ENCODE data around the gene BAK1. TPM values are rescaled to one million over a fixed set of nuclear protein-coding genes. Genes with fewer than 3 reads are reported as not detected.

Gene BAK1
- total RNA-seq, 1 experiment from 2014 or later, result 18.9 TPM

- Histone ChIP-seq H3K9me2 (ENCODE audit: insufficient read depth) (no peaks in the 10 kb centered on the region), H3K4me2 (ENCODE audit: low read length) (no peak overlapping the region), H3K9me3 (ENCODE audit: control insufficient read depth in 1 of 2, insufficient read depth in 1 of 2, low read depth in 1 of 2, low read length in 2 of 2) (no peaks in the 10 kb centered on the region), H3K79me2 (ENCODE audit: insufficient read depth, low read length) (peaks cover 28% of the 10 kb centered on the region), H3K27me3 (ENCODE audit: insufficient read depth, low read length) (no peaks in the 10 kb centered on the region), H3K36me3 (ENCODE audit: control insufficient read depth in 1 of 2, insufficient read depth in 2 of 2, low read length in 2 of 2) (peaks cover 2 to 8% of the 10 kb centered on the region in 2 experiments; a peak in 3 of 4 replicates), H3K4me3 (replicated peaks in 1 of 2; ENCODE audit: low read depth in 1 of 2, low read length in 2 of 2) (no peak overlapping the region), H3K9ac (ENCODE audit: low read length) (no peak overlapping the region), H3K27ac (ENCODE audit: low read depth, low read length) (no peak overlapping the region), H2AFZ (ENCODE audit: low read depth, low read length, poor library complexity, severe bottlenecking) (no peak overlapping the region), H3K4me1 (ENCODE audit: control insufficient read depth in 1 of 2, insufficient read depth in 2 of 2, low read length in 2 of 2) (peaks cover 16 to 47% of the 10 kb centered on the region in 2 experiments; a peak in 3 of 4 replicates), H4K20me1 (ENCODE audit: insufficient read depth) (no peaks in the 10 kb centered on the region)
- no TSS peak for BruUV-seq (replicated peaks)
- CTCF ChIA-PET, result interaction anchor here (0.6 to 3.1 kb wide), 2 partner anchors 9 to 25 kb away, joined by 4 to 13 read pairs; no protein-coding TSS in a partner anchor
- POLR2A ChIA-PET, result interaction anchor here (0.9 kb wide), 1 partner anchor 27 kb away, joined by 3 read pairs; no protein-coding TSS in a partner anchor
- ATAC-seq (no peak), DNase-seq (ENCODE audit: low read depth, low spot score) (no peak)
- intact Hi-C loops (cut with micrococcal nuclease), result loop anchor here (10.0 kb wide), 2 partner anchors 454 to 574 kb away; no protein-coding TSS in a partner anchor
- RAD21 ChIA-PET (ENCODE audit: low non-redundant PET in 1 of 2, low total read pairs in 2 of 2, uncharacterized antibody in 2 of 2, unreplicated experiment in 2 of 2), result no interaction called here
- TF ChIP-seq EGR1 (IDR thresholded peaks at IDR 0.05; ENCODE audit: low read depth), result no peak
- no peak for TF ChIP-seq POLR2AphosphoS5 (IDR thresholded peaks at IDR 0.05; ENCODE audit: low read depth, low read length)
- no peak for TF ChIP-seq ELF1 (IDR thresholded peaks at IDR 0.05; ENCODE audit: borderline replicate concordance, low read depth)
- TF ChIP-seq MAX (IDR thresholded peaks at IDR 0.05), result no peak
- no peak for TF ChIP-seq SP1 (IDR thresholded peaks at IDR 0.05; ENCODE audit: low read depth)
- TF ChIP-seq RAD21 (IDR thresholded peaks at IDR 0.05; ENCODE audit: low read depth), result no peak
- no peak for TF ChIP-seq TCF7L2 (IDR thresholded peaks at IDR 0.05; ENCODE audit: borderline replicate concordance, extremely low read depth, insufficient read depth, insufficient read length)
- TF ChIP-seq CBX3 (IDR thresholded peaks at IDR 0.05; ENCODE audit: low read depth), result no peak
- TF ChIP-seq ZNF274 (IDR thresholded peaks at IDR 0.05; ENCODE audit: low read depth, low read length), result no peak
- TF ChIP-seq, protein P1, sequence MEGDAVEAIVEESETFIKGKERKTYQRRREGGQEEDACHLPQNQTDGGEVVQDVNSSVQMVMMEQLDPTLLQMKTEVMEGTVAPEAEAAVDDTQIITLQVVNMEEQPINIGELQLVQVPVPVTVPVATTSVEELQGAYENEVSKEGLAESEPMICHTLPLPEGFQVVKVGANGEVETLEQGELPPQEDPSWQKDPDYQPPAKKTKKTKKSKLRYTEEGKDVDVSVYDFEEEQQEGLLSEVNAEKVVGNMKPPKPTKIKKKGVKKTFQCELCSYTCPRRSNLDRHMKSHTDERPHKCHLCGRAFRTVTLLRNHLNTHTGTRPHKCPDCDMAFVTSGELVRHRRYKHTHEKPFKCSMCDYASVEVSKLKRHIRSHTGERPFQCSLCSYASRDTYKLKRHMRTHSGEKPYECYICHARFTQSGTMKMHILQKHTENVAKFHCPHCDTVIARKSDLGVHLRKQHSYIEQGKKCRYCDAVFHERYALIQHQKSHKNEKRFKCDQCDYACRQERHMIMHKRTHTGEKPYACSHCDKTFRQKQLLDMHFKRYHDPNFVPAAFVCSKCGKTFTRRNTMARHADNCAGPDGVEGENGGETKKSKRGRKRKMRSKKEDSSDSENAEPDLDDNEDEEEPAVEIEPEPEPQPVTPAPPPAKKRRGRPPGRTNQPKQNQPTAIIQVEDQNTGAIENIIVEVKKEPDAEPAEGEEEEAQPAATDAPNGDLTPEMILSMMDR (IDR thresholded peaks at IDR 0.05 in 2 of 3, conservative IDR thresholded peaks at IDR 0.05 in 1 of 3; ENCODE audit: borderline replicate concordance in 1 of 3, insufficient read depth in 1 of 3, low read depth in 2 of 3, low read length in 2 of 3), result no peak
- TF ChIP-seq EZH2 (IDR thresholded peaks at IDR 0.05), result no peak
- TF ChIP-seq FOSL1 (IDR thresholded peaks at IDR 0.05; ENCODE audit: low read depth), result no peak
- no peak for TF ChIP-seq POLR2A (IDR thresholded peaks at IDR 0.05; ENCODE audit: borderline replicate concordance, extremely low read depth, insufficient read depth, insufficient read length)
- TF ChIP-seq ZFX (IDR thresholded peaks at IDR 0.05), result no peak
- no peak for TF ChIP-seq CEBPB (IDR thresholded peaks at IDR 0.05; ENCODE audit: low read depth)
- no peak for TF ChIP-seq YY1 (IDR thresholded peaks at IDR 0.05; ENCODE audit: extremely low read depth, insufficient replicate concordance, low read depth, low read length)
- no peak for TF ChIP-seq SIN3A (IDR thresholded peaks at IDR 0.05; ENCODE audit: low read depth)
Measured at GRCh38 chr6:33581186-33581585, 1.1 kb upstream of the BAK1 start.

Data from HCT116 (cell line).